ENCODE data around the gene OR51B2.

DNA sequence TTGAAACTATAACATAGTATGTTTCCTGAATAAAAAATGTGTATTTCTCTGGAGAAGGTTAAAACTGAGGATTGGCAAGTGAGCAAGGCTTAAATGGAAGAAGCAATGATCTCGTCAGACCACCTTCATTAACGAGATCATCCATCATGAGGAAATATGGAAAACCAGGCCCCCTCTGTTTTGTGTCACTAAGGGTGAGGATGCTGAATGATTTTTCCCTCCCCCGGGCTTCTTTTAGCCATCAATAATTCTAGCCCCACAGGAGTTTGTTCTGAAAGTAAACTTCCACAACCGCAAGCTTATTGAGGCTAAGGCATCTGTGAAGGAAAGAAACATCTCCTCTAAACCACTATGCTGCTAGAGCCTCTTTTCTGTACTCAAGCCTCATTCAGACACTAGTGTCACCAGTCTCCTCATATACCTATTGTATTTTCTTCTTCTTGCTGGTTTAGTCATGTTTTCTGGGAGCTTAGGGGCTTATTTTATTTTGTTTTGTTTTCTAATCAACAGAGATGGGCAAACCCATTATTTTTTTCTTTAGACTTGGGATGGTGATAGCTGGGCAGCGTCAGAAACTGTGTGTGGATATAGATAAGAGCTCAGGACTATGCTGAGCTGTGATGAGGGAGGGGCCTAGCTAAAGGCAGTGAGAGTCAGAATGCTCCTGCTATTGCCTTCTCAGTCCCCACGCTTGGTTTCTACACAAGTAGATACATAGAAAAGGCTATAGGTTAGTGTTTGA is 48.6 kb downstream of the OR51B2 start:
- TF ChIP-seq, protein P1, sequence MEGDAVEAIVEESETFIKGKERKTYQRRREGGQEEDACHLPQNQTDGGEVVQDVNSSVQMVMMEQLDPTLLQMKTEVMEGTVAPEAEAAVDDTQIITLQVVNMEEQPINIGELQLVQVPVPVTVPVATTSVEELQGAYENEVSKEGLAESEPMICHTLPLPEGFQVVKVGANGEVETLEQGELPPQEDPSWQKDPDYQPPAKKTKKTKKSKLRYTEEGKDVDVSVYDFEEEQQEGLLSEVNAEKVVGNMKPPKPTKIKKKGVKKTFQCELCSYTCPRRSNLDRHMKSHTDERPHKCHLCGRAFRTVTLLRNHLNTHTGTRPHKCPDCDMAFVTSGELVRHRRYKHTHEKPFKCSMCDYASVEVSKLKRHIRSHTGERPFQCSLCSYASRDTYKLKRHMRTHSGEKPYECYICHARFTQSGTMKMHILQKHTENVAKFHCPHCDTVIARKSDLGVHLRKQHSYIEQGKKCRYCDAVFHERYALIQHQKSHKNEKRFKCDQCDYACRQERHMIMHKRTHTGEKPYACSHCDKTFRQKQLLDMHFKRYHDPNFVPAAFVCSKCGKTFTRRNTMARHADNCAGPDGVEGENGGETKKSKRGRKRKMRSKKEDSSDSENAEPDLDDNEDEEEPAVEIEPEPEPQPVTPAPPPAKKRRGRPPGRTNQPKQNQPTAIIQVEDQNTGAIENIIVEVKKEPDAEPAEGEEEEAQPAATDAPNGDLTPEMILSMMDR (IDR thresholded peaks at IDR 0.05; ENCODE audit: low read depth, low read length), result no peak
- no peak for TF ChIP-seq POLR2A (IDR thresholded peaks at IDR 0.05; ENCODE audit: extremely low read depth, insufficient read length)
- no peak for TF ChIP-seq MYC (IDR thresholded peaks at IDR 0.05; ENCODE audit: low read depth, low read length)
- TF ChIP-seq, protein P2, sequence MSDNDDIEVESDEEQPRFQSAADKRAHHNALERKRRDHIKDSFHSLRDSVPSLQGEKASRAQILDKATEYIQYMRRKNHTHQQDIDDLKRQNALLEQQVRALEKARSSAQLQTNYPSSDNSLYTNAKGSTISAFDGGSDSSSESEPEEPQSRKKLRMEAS (IDR thresholded peaks at IDR 0.05; ENCODE audit: low read depth, low read length), result no peak
